Mucosa of stomach (tissue), 1 donor: ENCODE results near the gene TNFAIP3.
A peak's percentile ranks its signal among the peaks of the same experiment; 100 is the strongest.

ENCODE experiments used
- H3K27me3 ChIP-seq: one replicate; pipeline ENCODE4 v1.7.0; 2013; ENCODE audit warnings: mild to moderate bottlenecking, low read length; ENCODE audit not compliant: control insufficient read depth, insufficient read depth
- H3K36me3 ChIP-seq: one replicate; pipeline ENCODE4 v1.7.0; 2013; ENCODE audit warnings: low read length; ENCODE audit not compliant: control insufficient read depth, insufficient read depth
- H3K4me1 ChIP-seq: one replicate; pipeline ENCODE4 v1.7.0; 2013; ENCODE audit warnings: mild to moderate bottlenecking, low read length; ENCODE audit not compliant: control insufficient read depth, insufficient read depth
- H3K4me3 ChIP-seq: one replicate; pipeline ENCODE4 v1.7.0; 2013; ENCODE audit warnings: low read length
- H3K9ac ChIP-seq: one replicate; pipeline ENCODE4 v1.7.0; 2013; ENCODE audit warnings: mild to moderate bottlenecking, low read length, moderate library complexity
- H3K9me3 ChIP-seq: one replicate; pipeline ENCODE4 v1.7.0; 2013; ENCODE audit warnings: mild to moderate bottlenecking, low read length, moderate library complexity; ENCODE audit not compliant: control insufficient read depth
- donor health status: Pancreatic carcinoma.

Gene TNFAIP3

GRCh38 chr6:137866914-137867684, at the start of gene TNFAIP3:
Gene TNFAIP3 (plus strand): TSS chr6:137867259. CDS start chr6:137871228, 3,969 bp downstream.
- peak within 1 kb of the TSS; percentile 74 for H3K9ac ChIP-seq
- H3K4me1 ChIP-seq = peaks cover 25% of the 10 kb centered on the region
- H3K27me3 ChIP-seq = no peaks in the 10 kb centered on the region
- H3K9me3 ChIP-seq = no peaks in the 10 kb centered on the region
- H3K4me3 ChIP-seq = peak within 1 kb of the TSS; percentile 62
- no peaks in the 10 kb centered on the region for H3K36me3 ChIP-seq

DNA sequence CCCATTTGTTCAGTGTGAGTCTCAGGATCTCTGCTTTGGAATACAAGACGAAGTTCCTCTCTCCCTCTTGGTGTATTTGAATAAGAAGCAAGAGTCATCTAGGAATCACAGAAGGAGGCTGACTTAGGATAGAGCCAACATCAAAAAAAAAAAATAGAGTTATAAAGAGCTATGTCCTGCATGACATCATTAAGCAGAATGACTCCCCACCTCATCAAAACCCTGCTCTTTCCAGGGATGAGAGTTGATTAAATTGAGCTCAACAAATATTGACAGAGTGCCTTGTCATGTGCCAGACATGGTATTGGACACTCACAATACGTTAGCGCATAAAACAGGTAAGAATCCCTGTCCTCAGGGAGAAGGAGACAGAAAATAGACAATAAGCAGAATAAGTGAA, 48.6 kb upstream of the TNFAIP3 start:
- Histone ChIP-seq H3K36me3 (no peaks in the 10 kb centered on the region), H3K4me1 (peaks cover 5% of the 10 kb centered on the region), H3K9ac (no peak overlapping the region), H3K9me3 (no peaks in the 10 kb centered on the region), H3K4me3 (no peak overlapping the region), H3K27me3 (no peaks in the 10 kb centered on the region)

- Histone ChIP-seq H3K4me1 (peaks cover 5% of the 10 kb centered on the region), H3K9ac (no peak overlapping the region), H3K4me3 (no peak overlapping the region), H3K36me3 (no peaks in the 10 kb centered on the region), H3K9me3 (no peaks in the 10 kb centered on the region), H3K27me3 (no peaks in the 10 kb centered on the region)
Observed at GRCh38 chr6:137819740-137820139, 47.3 kb upstream of the TNFAIP3 start.

DNA sequence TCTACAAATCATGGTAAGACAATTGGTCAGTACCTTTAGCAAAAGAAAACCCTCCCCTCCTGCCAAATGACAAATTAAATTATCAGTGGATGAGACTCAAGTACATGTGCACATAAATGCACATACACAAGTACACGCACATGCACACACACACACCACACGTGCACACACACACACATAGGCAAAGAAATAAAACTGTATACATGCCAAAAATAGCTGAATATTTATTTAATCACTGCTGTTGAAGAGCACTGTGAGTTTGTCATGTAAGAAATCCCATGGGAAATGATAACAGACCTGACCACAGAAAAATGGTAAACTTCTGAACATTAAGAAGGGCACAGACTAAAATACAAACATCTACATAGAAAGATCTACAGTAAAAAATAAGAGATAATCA, 46.6 kb upstream of the TNFAIP3 start:
- Histone ChIP-seq H3K9me3 (no peaks in the 10 kb centered on the region), H3K36me3 (no peaks in the 10 kb centered on the region), H3K4me1 (peaks cover 5% of the 10 kb centered on the region), H3K27me3 (no peaks in the 10 kb centered on the region), H3K4me3 (no peak overlapping the region), H3K9ac (no peak overlapping the region)

- no peak overlapping the region for H3K4me3 ChIP-seq
- H3K36me3 ChIP-seq = no peaks in the 10 kb centered on the region
- peaks cover 3% of the 10 kb centered on the region for H3K4me1 ChIP-seq
- H3K9ac ChIP-seq = no peak overlapping the region
- no peaks in the 10 kb centered on the region for H3K9me3 ChIP-seq
- H3K27me3 ChIP-seq = no peaks in the 10 kb centered on the region
Observed at GRCh38 chr6:137820952-137821351, 46.1 kb upstream of the TNFAIP3 start.

- Histone ChIP-seq H3K36me3 (no peaks in the 10 kb centered on the region), H3K27me3 (no peaks in the 10 kb centered on the region), H3K9ac (no peak overlapping the region), H3K4me3 (no peak overlapping the region), H3K9me3 (no peaks in the 10 kb centered on the region), H3K4me1 (no peaks in the 10 kb centered on the region)
Observed at GRCh38 chr6:137821491-137821890, 45.6 kb upstream of the TNFAIP3 start.

GRCh38 chr6:137823826-137824555, 43.1 kb upstream of the TNFAIP3 start:
- Histone ChIP-seq H3K9ac (no peak overlapping the region), H3K27me3 (no peaks in the 10 kb centered on the region), H3K4me1 (no peaks in the 10 kb centered on the region), H3K9me3 (no peaks in the 10 kb centered on the region), H3K4me3 (no peak overlapping the region), H3K36me3 (no peaks in the 10 kb centered on the region)

GRCh38 chr6:137824556-137824879, 42.5 kb upstream of the TNFAIP3 start:
- no peaks in the 10 kb centered on the region for H3K9me3 ChIP-seq
- no peaks in the 10 kb centered on the region for H3K27me3 ChIP-seq
- no peak overlapping the region for H3K9ac ChIP-seq
- H3K4me3 ChIP-seq = no peak overlapping the region
- H3K36me3 ChIP-seq = no peaks in the 10 kb centered on the region
- H3K4me1 ChIP-seq = no peaks in the 10 kb centered on the region

DNA sequence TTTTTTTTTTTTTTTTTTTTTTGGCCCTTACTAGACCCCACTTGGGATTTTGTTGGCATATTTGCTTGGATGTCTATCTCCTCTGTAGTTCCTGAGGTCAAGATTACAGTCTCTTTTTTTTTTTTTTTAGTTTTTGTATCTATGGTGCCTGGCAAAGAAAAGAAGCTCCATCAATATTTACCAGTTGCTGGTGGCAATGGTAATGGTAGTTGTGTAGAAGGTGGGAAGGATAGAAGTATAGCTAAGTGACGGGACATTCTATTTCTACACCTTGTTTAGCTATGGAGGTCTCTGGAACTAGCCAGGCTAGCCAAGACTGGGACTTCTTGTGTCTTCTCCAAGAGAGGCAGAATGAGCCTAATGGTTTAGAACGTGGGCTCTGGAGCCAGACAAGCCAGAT, 42.2 kb upstream of the TNFAIP3 start:
- H3K27me3 ChIP-seq = no peaks in the 10 kb centered on the region
- no peaks in the 10 kb centered on the region for H3K36me3 ChIP-seq
- no peak overlapping the region for H3K4me3 ChIP-seq
- H3K9ac ChIP-seq = no peak overlapping the region
- no peaks in the 10 kb centered on the region for H3K4me1 ChIP-seq
- H3K9me3 ChIP-seq = no peaks in the 10 kb centered on the region

- no peaks in the 10 kb centered on the region for H3K4me1 ChIP-seq
- no peak overlapping the region for H3K4me3 ChIP-seq
- H3K27me3 ChIP-seq = no peaks in the 10 kb centered on the region
Observed at GRCh38 chr6:137827411-137827940, 39.6 kb upstream of the TNFAIP3 start.

DNA sequence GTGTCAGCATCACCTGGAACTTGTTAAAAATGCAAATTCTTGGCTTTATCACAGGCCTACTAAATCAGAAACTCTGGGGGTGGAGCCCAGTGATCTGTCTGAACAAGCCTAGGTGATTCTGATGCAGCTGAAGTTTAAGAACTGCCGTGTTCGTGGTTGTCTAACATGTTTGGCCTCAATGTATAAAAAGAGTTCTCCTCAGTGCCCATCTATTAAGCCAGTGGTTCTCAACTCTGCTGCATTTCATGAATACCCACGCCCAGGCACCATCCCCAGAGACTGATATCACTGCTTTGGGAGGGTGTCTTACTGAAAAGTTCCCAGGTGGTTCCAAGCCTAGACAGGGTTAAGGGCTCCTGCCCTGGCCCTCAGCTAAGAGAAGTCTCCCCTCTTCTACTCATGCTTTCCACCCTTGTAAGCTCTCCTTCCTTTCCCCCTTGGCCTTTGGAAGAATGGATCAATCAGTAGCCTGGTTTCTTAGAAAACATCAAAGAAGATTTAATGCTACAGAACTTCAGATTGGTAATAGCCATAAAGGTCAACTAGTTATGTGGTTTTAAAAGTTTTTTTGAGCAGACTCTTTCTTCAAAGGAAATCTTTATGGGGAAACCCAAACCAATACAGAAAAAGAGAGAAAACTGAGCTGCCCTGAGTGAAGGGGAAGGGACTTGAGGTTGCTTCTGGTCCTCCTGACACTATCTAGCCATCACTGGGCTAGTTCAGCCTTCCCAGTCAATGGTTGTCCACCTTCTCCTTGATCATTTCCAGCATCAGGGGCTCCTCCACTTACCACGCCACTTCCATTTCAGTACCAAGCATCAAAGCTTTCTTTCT, 38.9 kb upstream of the TNFAIP3 start:
- Histone ChIP-seq H3K4me3 (no peak overlapping the region), H3K9ac (no peak overlapping the region), H3K4me1 (no peaks in the 10 kb centered on the region), H3K9me3 (no peaks in the 10 kb centered on the region), H3K27me3 (no peaks in the 10 kb centered on the region), H3K36me3 (no peaks in the 10 kb centered on the region)

More at GRCh38 chr6:137827411-137827940, 39.6 kb upstream of the TNFAIP3 start:
- Histone ChIP-seq H3K36me3 (no peaks in the 10 kb centered on the region), H3K9me3 (no peaks in the 10 kb centered on the region), H3K9ac (no peak overlapping the region)
